Urinary bladder (tissue), 4 donors: ENCODE data around the gene KIF15. TPM values are rescaled to one million over a fixed set of nuclear protein-coding genes. Genes with fewer than 3 reads are reported as not detected.

ENCODE experiments used
- DNase-seq: peaks from one replicate; pipeline ENCODE4 v3.0.0-alpha.2; 2015; ENCODE audit errors: extremely low spot score
- H3K27ac ChIP-seq: one replicate; pipeline ENCODE4 v1.5.1; 2013; ENCODE audit warnings: low read depth, mild to moderate bottlenecking, moderate library complexity
- H3K36me3 ChIP-seq: one replicate; pipeline ENCODE4 v1.6.1; 2013; ENCODE audit warnings: mild to moderate bottlenecking, moderate library complexity; ENCODE audit not compliant: insufficient read depth
- H3K4me1 ChIP-seq: one replicate; pipeline ENCODE4 v1.6.1; 2013; ENCODE audit warnings: mild to moderate bottlenecking, moderate library complexity; ENCODE audit not compliant: insufficient read depth
- H3K4me3 ChIP-seq: one replicate; pipeline ENCODE4 v1.5.1; 2013; ENCODE audit warnings: low read depth, low read length
- WGBS: extraction: QIAGEN DNeasy Blood & Tissue Kit; methylation state at CpG from one replicate; pipeline ENCODE4 v1.1.7; 2013; 5-methylcytosine and 5-hydroxymethylcytosine counted together
- polyA plus RNA-seq: library from polyadenylated mRNA; stranded (reverse); fragments of 200-250 nt; gene quantifications from one replicate; pipeline ENCODE4 v1.2.3, GENCODE V29; 2013
- total RNA-seq: library from RNA; depleted of rRNA; stranded (reverse); fragments of >200 nt; gene quantifications from one replicate; pipeline ENCODE4 v1.2.3, GENCODE V29; 2014
- donor health status: healthy with polysubstance abuse.
- donor health status: healthy.

Gene KIF15
- total RNA-seq (16.1 TPM), polyA plus RNA-seq (0.53 TPM)

GRCh38 chr3:44761424-44762169 is at the start of gene KIF15, which contains the start of gene KIAA1143:
Gene KIF15 (plus strand): TSS chr3:44761794. CDS start chr3:44761866, 72 bp downstream.
Gene KIAA1143 (minus strand): TSS chr3:44761619. CDS start chr3:44761602, 17 bp downstream.
- Histone ChIP-seq H3K36me3 (no peaks in the 10 kb centered on the region), H3K27ac (no peak within 1 kb of the TSS), H3K4me1 (no peaks in the 10 kb centered on the region), H3K4me3 (peak within 1 kb of the TSS; percentile 82)
- peak; percentile 87 for DNase-seq
- under 1% methylated on average over 64 of the region's 64 CpGs for WGBS

DNA sequence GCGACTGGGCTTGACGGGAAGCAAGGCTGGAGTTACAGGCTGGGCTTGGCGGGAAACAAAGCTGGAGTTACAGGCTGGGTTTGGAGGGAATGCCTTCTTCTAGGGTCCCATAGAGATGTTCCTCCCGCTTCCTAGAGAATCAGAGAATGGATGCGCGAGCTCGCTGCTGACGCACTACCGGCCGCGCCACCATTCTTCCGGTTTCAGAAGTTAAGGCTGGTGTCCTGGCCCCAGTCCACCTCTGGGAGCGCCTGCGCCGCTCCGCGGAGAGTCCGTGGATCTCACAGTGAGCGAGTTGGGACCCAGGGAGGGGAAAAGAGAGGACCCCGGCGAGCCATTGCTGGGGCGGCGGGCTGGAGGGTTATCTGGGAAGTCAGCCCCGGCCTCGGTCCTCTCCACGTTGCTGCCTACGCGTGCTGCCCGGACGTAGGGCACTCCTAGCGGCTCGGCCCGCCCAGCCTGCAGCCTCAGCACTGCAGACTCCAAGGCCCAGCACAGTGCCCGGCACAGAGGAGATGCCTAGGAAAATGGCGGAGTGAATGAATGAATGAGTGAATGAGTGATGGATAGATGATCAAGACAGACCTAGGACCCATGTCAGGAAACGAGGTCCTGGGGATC is 49.0 kb upstream of the KIF15 start, which contains the start of gene ZNF502:
TSS of gene ZNF502 (plus strand) at position 206 of the 621 bp plus-strand sequence. CDS start 7,602 bp downstream, outside the sequence.
- H3K4me1 ChIP-seq: no peaks in the 10 kb centered on the region
- peak within 1 kb of the TSS; percentile 40 for H3K27ac ChIP-seq
- H3K36me3 ChIP-seq: no peaks in the 10 kb centered on the region
- under 1% methylated on average over 36 of the region's 36 CpGs for WGBS
- peak; percentile 79 for DNase-seq
- peak within 1 kb of the TSS; percentile 95 for H3K4me3 ChIP-seq

- Histone ChIP-seq H3K4me1 (no peaks in the 10 kb centered on the region), H3K27ac (no peak overlapping the region), H3K36me3 (peaks cover 11% of the 10 kb centered on the region), H3K4me3 (no peak overlapping the region)
- DNase-seq: no peak
- WGBS: 97% methylated on average over 10 of the region's 10 CpGs
Measured at GRCh38 chr3:44721231-44722102, 40.1 kb upstream of the KIF15 start.

DNA sequence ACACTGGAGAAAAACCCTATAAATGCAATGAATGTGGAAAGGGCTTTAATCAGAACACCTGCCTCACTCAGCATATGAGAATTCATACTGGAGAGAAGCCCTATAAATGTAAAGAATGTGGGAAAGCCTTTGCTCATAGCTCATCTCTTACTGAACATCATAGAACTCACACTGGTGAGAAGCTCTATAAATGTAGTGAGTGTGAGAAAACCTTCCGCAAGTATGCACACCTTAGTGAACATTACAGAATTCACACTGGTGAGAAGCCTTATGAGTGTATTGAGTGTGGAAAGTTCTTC is 39.5 kb upstream of the KIF15 start:
- peaks cover 11% of the 10 kb centered on the region for H3K36me3 ChIP-seq
- H3K4me1 ChIP-seq: no peaks in the 10 kb centered on the region
- no peak overlapping the region for H3K27ac ChIP-seq
- H3K4me3 ChIP-seq: no peak overlapping the region
- WGBS: 97% methylated on average over 1 of the region's 1 CpG
- no peak for DNase-seq

- H3K4me3 ChIP-seq: peak within 1 kb of the TSS; percentile 76
- DNase-seq: peak; percentile 83
- no peaks in the 10 kb centered on the region for H3K4me1 ChIP-seq
- peaks cover 10% of the 10 kb centered on the region for H3K36me3 ChIP-seq
- H3K27ac ChIP-seq: no peak within 1 kb of the TSS
- WGBS: under 1% methylated on average over 46 of the region's 46 CpGs
Measured at GRCh38 chr3:44729384-44729910, 32.1 kb upstream of the KIF15 start, which contains the start of gene ZNF501. Gene ZNF501 (plus strand): TSS chr3:44729635. CDS start chr3:44734422, 4,787 bp downstream.

DNA sequence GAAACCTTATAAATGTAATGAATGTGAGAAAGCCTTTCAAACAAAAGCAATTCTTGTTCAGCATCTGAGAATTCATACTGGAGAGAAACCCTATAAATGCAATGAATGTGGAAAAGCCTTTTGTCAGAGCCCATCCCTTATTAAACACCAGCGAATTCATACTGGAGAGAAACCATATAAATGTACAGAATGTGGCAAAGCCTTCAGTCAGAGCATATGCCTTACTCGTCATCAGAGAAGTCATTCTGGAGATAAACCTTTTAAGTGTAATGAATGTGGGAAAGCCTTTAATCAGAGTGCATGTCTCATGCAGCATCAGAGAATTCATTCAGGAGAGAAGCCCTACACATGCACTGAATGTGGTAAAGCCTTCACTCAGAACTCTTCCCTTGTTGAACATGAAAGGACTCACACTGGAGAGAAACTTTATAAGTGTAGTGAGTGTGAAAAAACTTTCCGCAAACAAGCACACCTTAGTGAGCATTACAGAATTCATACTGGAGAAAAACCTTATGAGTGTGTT is 26.9 kb upstream of the KIF15 start:
- Histone ChIP-seq H3K4me3 (no peak overlapping the region), H3K4me1 (no peaks in the 10 kb centered on the region), H3K36me3 (peaks cover 10% of the 10 kb centered on the region), H3K27ac (no peak overlapping the region)
- WGBS: 96% methylated on average over 3 of the region's 3 CpGs
- no peak for DNase-seq

- 1% methylated on average over 15 of the region's 15 CpGs for WGBS
- no peak overlapping the region for H3K27ac ChIP-seq
Measured at GRCh38 chr3:44761101-44761423, 532 bp upstream of the KIF15 start.

DNA sequence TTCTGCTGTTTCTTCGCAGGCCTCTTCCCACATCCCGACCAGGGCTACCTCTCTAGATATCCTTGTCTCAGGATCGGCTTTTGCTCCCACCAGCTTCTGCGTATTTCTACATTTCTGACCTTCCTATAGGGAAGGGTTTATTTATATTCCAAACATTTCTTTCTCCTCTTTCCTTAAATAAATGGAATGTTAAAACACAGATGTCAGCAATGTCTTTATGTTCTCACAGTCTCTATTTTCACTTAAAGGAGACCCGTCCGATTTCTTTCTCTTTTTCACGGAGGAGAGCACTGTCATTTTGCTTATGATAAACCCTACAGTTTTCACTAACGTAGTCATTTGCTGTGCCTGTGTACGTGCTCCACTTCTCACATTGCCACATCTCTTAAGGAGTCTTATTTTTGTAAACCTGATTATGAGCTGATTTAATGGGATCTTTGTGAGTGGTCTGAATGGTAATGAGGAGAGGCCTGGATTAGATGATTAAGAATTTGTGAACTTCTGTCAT is 630 bp downstream of the KIF15 start:
- H3K36me3 ChIP-seq: no peaks in the 10 kb centered on the region
- WGBS: 1% methylated on average over 9 of the region's 9 CpGs
- H3K4me1 ChIP-seq: no peaks in the 10 kb centered on the region
- peak overlapping the region; percentile 82 for H3K4me3 ChIP-seq
- DNase-seq: no peak
- no peak overlapping the region for H3K27ac ChIP-seq

More at GRCh38 chr3:44761101-44761423, 532 bp upstream of the KIF15 start:
- H3K4me3 ChIP-seq: peak overlapping the region; percentile 82
- H3K4me1 ChIP-seq: no peaks in the 10 kb centered on the region
- H3K36me3 ChIP-seq: no peaks in the 10 kb centered on the region
- no peak for DNase-seq

GRCh38 chr3:44762690-44763089 is 1.1 kb downstream of the KIF15 start:
- no peak for DNase-seq
- no peak overlapping the region for H3K4me3 ChIP-seq
- WGBS: 32% methylated on average over 5 of the region's 5 CpGs
- no peak overlapping the region for H3K27ac ChIP-seq
- no peaks in the 10 kb centered on the region for H3K4me1 ChIP-seq
- no peaks in the 10 kb centered on the region for H3K36me3 ChIP-seq

- Histone ChIP-seq H3K27ac (no peak overlapping the region), H3K4me1 (no peaks in the 10 kb centered on the region), H3K36me3 (no peaks in the 10 kb centered on the region), H3K4me3 (no peak overlapping the region)
- no peak for DNase-seq
Measured at GRCh38 chr3:44764248-44764647, 2.7 kb downstream of the KIF15 start.

- 94% methylated on average over 1 of the region's 1 CpG for WGBS
Measured at GRCh38 chr3:44771424-44772098, 10.0 kb downstream of the KIF15 start.

DNA sequence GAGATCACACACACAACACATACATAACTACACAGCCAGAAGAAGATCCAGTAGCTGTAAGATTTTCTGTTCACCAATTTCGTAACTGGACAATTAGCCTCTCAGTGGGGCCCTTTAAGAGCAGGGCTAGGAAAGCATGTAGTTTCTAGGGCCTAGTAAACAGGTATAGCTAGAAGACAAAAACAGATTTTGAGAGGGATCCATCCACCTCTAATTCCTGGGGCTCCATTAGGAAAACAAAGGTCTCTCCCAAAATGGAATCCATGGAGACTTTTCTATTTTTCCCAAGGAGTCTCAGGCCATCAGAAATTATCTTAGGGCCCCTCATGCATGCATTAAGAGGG is 10.5 kb downstream of the KIF15 start:
- 96% methylated on average over 1 of the region's 1 CpG for WGBS
- Histone ChIP-seq H3K4me1 (no peaks in the 10 kb centered on the region), H3K36me3 (no peaks in the 10 kb centered on the region), H3K4me3 (no peak overlapping the region), H3K27ac (no peak overlapping the region)
- DNase-seq: no peak

More at GRCh38 chr3:44771424-44772098, 10.0 kb downstream of the KIF15 start:
- no peak for DNase-seq
- no peaks in the 10 kb centered on the region for H3K4me1 ChIP-seq
- no peak overlapping the region for H3K4me3 ChIP-seq
- H3K27ac ChIP-seq: no peak overlapping the region
- no peaks in the 10 kb centered on the region for H3K36me3 ChIP-seq

- no peaks in the 10 kb centered on the region for H3K4me1 ChIP-seq
- no peak overlapping the region for H3K27ac ChIP-seq
- no peak overlapping the region for H3K4me3 ChIP-seq
- no peak for DNase-seq
- WGBS: 94% methylated on average over 4 of the region's 4 CpGs
- H3K36me3 ChIP-seq: no peaks in the 10 kb centered on the region
Measured at GRCh38 chr3:44782891-44783290, 21.3 kb downstream of the KIF15 start.
